Activated CD8-positive, alpha-beta memory T cell treated with anti-CD3 and anti-CD28 coated beads, Interleukin-2, amount 10 ng/mL, durations not matched to agents 7 days and 5 days (primary cell): ENCODE results near the gene CAMK2G. TPM values are rescaled to one million over a fixed set of nuclear protein-coding genes. Genes with fewer than 3 reads are reported as not detected.
A peak's percentile ranks its signal among the peaks of the same experiment; 100 is the strongest.

Experiments
- ATAC-seq: fragments of 150-1000 bp; cut with Tn5 transposase; one replicate; pipeline ENCODE4 v1.10.0; 2021; ENCODE audit warnings: moderate library complexity
- CTCF ChIA-PET: fragments of 350-600 bp; sonication (Branson Sonifier 250); formaldehyde crosslinking; loops from one replicate; lab custom pipeline; 2021; ENCODE audit warnings: antibody characterized with exemption; lab: Charles Lee
- DNase-seq: peaks from one replicate; pipeline ENCODE4 v3.0.0-alpha.2; 2020
- H3K27ac Mint-ChIP-seq: one replicate; pipeline ENCODE4 v1.8.0; 2021; ENCODE audit warnings: mild to moderate bottlenecking, mixed read lengths
- H3K27me3 Mint-ChIP-seq: one replicate; pipeline ENCODE4 v1.8.0; 2021; ENCODE audit warnings: mixed read lengths
- H3K36me3 Mint-ChIP-seq: one replicate; pipeline ENCODE4 v1.8.0; 2021; ENCODE audit warnings: mild to moderate bottlenecking, mixed read lengths
- H3K4me1 Mint-ChIP-seq: one replicate; pipeline ENCODE4 v1.8.0; 2021; ENCODE audit warnings: mixed read lengths
- H3K4me3 Mint-ChIP-seq: one replicate; pipeline ENCODE4 v1.8.0; 2021; ENCODE audit warnings: mild to moderate bottlenecking, moderate library complexity, mixed read lengths
- H3K9me3 Mint-ChIP-seq: one replicate; pipeline ENCODE4 v1.8.0; 2022; ENCODE audit warnings: low read depth, mixed read lengths
- total RNA-seq, 2 experiments: library from RNA; stranded (reverse); gene quantifications; one replicate each; pipeline ENCODE4 v1.2.3, GENCODE V29; 2021

Gene CAMK2G
- total RNA-seq, 2 experiments from 2014 or later: 30.8 to 49.2 TPM

DNA sequence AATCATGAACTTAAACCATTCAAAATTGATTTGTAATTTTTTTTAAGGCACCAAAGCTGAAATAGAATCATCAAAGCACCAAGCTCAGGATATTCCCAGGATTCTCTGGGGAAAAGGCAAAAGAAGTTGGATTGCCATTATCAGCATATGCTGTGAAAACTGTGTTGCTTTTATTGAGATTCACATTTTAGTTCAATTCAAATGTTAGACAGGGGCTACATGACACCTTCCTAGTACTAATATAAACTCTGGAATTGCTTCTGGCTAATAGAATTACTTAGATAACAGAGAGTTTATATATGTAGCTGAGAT is 58.7 kb downstream of the CAMK2G start:
- Mint-ChIP-seq H3K36me3 (no peaks in the 10 kb centered on the region), H3K4me3 (no peak overlapping the region)
- CTCF ChIA-PET: interaction anchor here (1.2 to 1.7 kb wide), 2 partner anchors 10 to 64 kb away, joined by 3 to 7 read pairs; no protein-coding TSS in a partner anchor

DNA sequence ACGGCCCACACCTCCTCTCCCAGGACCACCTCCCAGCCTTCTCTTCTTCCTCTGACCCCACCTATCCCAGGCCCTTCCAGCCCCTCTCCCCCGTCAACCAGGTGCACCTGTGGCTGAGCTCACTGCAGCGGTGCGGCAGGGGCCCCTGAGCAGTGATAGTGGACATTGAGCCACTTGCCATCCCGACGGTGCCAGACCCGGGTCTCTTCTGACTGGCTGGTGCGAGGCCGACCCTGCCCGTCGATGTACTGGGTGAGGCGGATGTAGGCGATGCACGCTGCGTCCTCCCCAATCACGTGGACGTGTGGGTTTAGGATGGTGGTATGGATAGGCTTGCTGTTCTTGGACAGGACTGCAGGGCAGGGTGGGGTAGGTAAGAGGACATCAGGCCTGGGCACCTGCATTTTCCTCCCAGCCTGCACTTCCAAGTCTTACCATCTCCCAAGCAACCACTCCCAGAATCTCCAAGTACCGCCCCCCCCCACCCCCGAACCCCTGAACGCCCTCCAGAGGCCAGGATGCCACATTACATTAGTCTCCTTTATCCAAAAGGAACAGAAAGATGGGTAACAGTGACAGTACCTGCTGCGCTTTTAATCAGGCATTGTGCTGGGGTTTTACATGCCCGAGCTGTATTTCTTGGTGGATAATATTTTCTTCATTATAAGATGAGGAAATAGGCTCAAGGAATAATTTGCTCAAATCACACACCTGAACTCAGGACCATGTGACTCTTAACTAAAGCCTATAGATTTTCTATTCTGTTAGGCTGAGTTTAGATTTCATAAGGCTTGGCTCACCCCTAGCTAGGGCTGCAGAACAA is 59.2 kb downstream of the CAMK2G start:
- no peaks in the 10 kb centered on the region for H3K9me3 Mint-ChIP-seq
- no peak overlapping the region for H3K4me3 Mint-ChIP-seq
- DNase-seq: no peak
- CTCF ChIA-PET: interaction anchor here (1.2 to 1.7 kb wide), 2 partner anchors 11 to 64 kb away, joined by 3 to 7 read pairs; no protein-coding TSS in a partner anchor
- no peaks in the 10 kb centered on the region for H3K27me3 Mint-ChIP-seq
- H3K4me1 Mint-ChIP-seq: peaks cover 6% of the 10 kb centered on the region
- ATAC-seq: no peak
- H3K36me3 Mint-ChIP-seq: peaks cover 3% of the 10 kb centered on the region
- no peak overlapping the region for H3K27ac Mint-ChIP-seq

More for the DNA sequence above, 58.7 kb downstream of the CAMK2G start:
- DNase-seq: no peak
- Mint-ChIP-seq H3K4me1 (peaks cover 2% of the 10 kb centered on the region), H3K27ac (no peak overlapping the region), H3K9me3 (no peaks in the 10 kb centered on the region), H3K27me3 (no peaks in the 10 kb centered on the region)
- ATAC-seq: no peak

DNA sequence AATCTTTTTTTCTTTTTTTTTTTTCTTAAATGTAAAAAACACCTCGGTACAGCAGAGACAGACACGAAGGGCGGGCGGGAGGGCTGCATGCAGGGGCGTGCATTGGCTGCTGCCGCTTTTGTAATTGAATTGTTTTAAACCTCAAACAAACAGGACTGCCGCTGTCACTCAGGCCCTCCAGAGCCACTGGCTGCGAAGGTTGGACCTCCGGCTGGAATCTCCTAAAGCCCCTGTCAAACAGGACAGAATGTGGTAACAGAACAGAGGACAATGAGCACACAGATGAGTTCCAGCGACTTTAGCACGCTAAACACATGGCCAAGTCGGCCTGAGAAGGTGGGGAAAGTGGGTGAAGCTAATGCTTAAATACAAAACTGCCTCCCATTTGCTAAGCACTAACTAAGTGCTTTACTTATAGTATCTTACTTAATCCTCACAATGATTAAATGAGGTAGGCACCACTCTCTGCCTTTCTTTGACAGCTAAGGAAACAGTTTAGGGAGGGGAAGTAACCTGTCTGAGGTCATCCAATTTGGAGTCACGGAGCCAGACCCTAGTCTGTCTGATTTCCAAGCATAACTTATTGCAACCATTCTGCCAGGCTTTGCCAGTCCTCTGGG is 60.0 kb downstream of the CAMK2G start:
- H3K4me1 Mint-ChIP-seq: peaks cover 13% of the 10 kb centered on the region

DNA sequence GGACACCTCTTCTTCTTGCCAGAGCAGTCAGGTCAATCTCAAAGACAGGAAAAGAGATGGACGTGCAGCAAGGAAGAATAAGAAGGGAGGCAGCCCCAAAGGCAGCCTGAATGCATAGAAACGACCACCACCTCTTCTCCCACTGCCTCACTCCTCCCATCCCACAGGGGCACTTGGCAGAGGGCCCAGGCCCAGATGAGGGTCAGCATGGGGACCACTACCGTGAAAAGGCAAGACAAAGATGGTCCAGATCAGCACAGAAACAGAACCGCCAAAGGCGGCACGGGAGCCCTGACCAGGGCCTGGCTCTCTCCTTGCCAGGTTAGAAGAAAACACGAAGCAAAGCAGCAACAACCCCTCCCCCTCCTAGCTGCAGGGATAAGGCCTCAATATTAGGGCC is 61.0 kb downstream of the CAMK2G start:
- H3K27me3 Mint-ChIP-seq: no peaks in the 10 kb centered on the region
- H3K4me3 Mint-ChIP-seq: no peak overlapping the region
- H3K4me1 Mint-ChIP-seq: peaks cover 23% of the 10 kb centered on the region
- H3K27ac Mint-ChIP-seq: no peak overlapping the region
- DNase-seq: no peak
- H3K36me3 Mint-ChIP-seq: peaks cover 12% of the 10 kb centered on the region
- CTCF ChIA-PET: no interaction called here
- no peak for ATAC-seq
- H3K9me3 Mint-ChIP-seq: no peaks in the 10 kb centered on the region

More for the DNA sequence above, 60.0 kb downstream of the CAMK2G start:
- DNase-seq (no peak), ATAC-seq (no peak)
- Mint-ChIP-seq H3K27ac (no peak overlapping the region), H3K36me3 (peaks cover 6% of the 10 kb centered on the region), H3K27me3 (no peaks in the 10 kb centered on the region), H3K9me3 (no peaks in the 10 kb centered on the region), H3K4me3 (no peak overlapping the region)
- CTCF ChIA-PET: no interaction called here

DNA sequence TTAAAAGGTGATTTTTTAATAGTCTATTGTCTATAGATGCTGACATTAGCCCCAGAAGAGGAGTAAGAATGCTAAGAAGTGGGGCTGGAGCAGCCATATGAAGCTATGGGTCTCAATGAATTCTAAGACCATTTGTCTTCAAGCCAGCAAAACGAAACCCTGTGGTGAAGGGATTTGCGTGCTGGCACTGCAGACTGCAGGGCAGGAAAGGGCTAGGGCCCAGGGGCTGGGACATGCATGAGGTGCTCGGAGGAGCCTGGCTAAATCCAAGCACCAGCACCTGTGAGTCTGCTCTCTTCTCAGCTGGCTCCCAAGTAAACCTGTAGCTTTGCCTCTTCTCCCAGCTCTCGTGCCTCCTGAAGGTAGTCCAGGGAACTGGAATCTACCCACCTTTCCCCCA is 61.7 kb downstream of the CAMK2G start:
- H3K27me3 Mint-ChIP-seq: no peaks in the 10 kb centered on the region
- peaks cover 30% of the 10 kb centered on the region for H3K4me1 Mint-ChIP-seq
- peaks cover 17% of the 10 kb centered on the region for H3K36me3 Mint-ChIP-seq
- CTCF ChIA-PET: interaction anchor here (1.0 kb wide), 1 partner anchor 67 kb away, joined by 6 read pairs; no protein-coding TSS in a partner anchor
- ATAC-seq (no peak), DNase-seq (no peak)
- H3K9me3 Mint-ChIP-seq: no peaks in the 10 kb centered on the region
- no peak overlapping the region for H3K4me3 Mint-ChIP-seq
- peak overlapping the region; percentile 36 for H3K27ac Mint-ChIP-seq

DNA sequence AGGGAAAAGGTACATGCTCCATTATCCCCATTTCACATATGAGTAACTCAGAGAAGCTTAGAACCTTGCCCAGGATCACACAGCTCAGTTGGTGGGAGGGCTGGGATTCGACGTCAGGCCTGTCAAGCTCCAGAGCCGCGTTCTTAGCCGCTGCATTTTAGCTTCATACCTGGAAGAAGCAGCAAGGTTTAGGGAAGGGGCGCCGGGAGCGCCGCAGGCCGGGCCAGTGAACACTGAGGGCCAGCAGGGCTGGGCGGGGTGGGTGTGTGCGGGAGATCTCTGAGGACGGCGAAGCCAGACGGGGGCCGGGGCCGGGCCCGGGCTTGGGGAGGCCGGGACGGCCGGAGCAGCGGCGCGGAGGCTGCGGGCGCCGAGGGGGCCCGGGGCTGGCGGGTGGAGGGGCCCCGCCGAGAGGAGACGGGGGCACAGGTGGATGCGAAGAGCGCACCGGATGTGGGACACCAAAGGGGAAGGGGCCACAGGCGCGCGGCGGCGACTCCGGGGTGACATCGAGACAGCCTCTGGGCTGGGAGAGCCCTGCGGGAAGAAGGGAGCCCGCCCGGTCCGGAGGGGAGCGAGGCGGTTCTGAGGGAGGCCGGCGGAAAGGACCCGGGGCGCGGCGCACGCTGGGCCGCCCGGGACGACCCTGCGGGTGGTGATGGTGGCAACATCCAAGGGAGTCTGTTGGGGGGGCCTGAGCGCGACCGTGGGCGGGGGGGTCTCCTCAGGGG is 63.5 kb downstream of the CAMK2G start:
- peak overlapping the region; percentile 87 for H3K4me3 Mint-ChIP-seq
- no peaks in the 10 kb centered on the region for H3K27me3 Mint-ChIP-seq
- CTCF ChIA-PET: interaction anchor here (0.6 to 2.6 kb wide), 6 partner anchors 27 to 130 kb away, joined by 3 to 10 read pairs (median 4); a partner anchor contains a TSS
- H3K36me3 Mint-ChIP-seq: peaks cover 34% of the 10 kb centered on the region
- ATAC-seq (peak; percentile 34), DNase-seq (peak; percentile 74)
- H3K4me1 Mint-ChIP-seq: peaks cover 44% of the 10 kb centered on the region
- H3K9me3 Mint-ChIP-seq: no peaks in the 10 kb centered on the region
- peak overlapping the region; percentile 91 for H3K27ac Mint-ChIP-seq

DNA sequence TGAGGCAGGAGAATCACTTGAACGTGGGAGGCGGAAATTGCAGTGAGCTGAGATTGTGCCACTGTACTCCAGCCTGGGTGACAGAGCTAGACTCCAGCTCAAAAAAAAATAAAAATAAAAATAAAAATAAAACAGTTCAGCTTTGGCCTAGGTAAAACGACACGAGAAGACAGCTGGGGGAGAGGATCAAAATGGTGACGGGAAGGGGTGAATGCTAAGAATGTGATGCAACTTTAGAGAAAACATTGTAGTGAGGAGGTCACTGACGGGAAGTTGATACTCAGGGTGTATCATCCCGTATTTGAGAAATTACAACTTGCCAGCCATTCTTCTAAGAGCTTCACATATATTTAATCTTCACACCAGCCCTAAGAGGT is 64.0 kb downstream of the CAMK2G start:
- peaks cover 48% of the 10 kb centered on the region for H3K4me1 Mint-ChIP-seq

DNA sequence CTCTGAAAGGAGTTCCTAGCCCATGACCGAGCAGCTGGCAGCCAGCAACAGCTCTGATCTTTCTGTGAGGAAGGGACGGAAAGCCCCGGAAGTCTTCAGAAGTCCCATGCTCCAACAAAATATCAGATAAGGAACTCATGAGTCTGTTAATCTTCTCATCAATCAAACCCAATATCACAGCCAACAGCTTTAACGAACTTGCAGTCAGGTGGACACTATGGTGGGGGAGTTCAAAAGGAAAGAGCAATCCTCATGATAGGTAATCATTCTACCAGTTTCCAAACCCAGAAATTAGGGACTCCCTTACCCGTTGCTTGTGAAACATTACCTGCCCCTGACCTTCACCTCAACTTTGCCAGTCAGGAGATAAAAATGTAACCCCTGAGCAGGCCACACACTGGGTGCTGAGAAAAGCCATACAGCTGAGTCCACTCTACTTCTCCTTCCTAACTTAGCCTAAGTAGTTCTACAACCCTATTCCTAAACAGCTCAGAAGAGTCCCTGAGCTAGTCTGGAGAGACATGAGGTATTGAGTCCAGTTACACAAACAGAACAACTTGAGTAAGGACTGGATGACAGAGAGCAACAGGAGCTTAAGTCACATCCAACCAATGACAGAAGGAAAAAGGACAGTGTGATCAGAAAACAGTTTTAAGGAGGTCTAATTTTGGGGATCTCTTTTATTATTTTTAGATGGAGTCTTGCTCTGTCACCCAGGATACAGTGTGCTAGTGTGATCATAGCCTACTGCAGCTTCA is 65.1 kb downstream of the CAMK2G start:
- ATAC-seq (no peak), DNase-seq (no peak)
- Mint-ChIP-seq H3K4me1 (peaks cover 49% of the 10 kb centered on the region), H3K4me3 (peak overlapping the region; percentile 37), H3K36me3 (peaks cover 40% of the 10 kb centered on the region), H3K9me3 (no peaks in the 10 kb centered on the region), H3K27me3 (no peaks in the 10 kb centered on the region), H3K27ac (peak overlapping the region; percentile 10)
- CTCF ChIA-PET: interaction anchor here (0.8 to 2.6 kb wide), 6 partner anchors 13 to 79 kb away, joined by 3 to 10 read pairs (median 3); no protein-coding TSS in a partner anchor

More for the DNA sequence above, 64.0 kb downstream of the CAMK2G start:
- H3K27ac Mint-ChIP-seq: peak overlapping the region; percentile 91
- ATAC-seq (no peak), DNase-seq (no peak)
- H3K9me3 Mint-ChIP-seq: no peaks in the 10 kb centered on the region
- CTCF ChIA-PET: interaction anchor here (0.6 to 2.6 kb wide), 8 partner anchors 26 to 130 kb away, joined by 3 to 10 read pairs (median 3); a partner anchor contains a TSS
- peaks cover 39% of the 10 kb centered on the region for H3K36me3 Mint-ChIP-seq
- no peaks in the 10 kb centered on the region for H3K27me3 Mint-ChIP-seq
- peak overlapping the region; percentile 87 for H3K4me3 Mint-ChIP-seq

DNA sequence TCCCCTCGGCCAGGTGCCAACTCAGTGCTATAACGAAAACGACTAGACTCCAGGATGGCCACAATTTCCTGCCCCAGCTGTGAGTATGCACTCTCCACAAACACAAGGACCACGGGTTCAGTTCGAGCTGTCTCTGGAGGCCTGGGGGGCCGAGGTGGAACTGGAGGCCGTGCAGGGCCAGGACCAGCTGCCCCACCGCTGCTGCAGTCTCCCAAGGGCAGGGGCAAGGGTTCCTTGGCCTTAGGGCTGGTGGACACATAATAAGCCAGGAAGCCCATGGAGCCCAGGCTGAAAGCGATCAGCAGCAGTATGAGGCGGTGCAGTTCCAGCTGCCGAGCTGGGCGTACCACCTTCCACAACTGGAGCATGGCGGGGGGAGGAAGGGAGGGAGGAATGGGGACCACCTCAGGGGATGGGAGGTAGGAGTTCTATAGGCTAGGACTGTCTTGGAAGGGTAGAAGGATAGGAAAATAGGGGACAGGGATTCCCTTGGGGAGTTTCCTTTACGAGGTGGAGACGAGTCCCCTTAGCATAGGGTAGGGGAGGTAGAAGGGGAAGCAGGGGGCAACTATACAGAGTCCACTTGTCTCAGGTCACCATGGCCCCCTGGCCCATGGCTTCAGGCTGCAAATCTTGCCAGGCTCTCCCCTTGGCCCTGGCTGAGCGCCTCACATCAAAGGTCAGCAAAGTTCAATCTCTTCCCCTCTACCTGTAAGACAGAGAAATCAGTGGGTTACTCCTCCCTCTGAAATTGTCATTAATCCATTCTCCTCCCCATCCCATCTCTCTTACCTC is 66.1 kb downstream of the CAMK2G start:
- Mint-ChIP-seq H3K4me3 (no peak overlapping the region), H3K9me3 (no peaks in the 10 kb centered on the region), H3K36me3 (peaks cover 47% of the 10 kb centered on the region), H3K27ac (no peak overlapping the region), H3K4me1 (peaks cover 57% of the 10 kb centered on the region), H3K27me3 (no peaks in the 10 kb centered on the region)
- DNase-seq (no peak), ATAC-seq (no peak)
- CTCF ChIA-PET: interaction anchor here (1.0 to 2.6 kb wide), 2 partner anchors 29 to 40 kb away, joined by 3 to 10 read pairs; no protein-coding TSS in a partner anchor

DNA sequence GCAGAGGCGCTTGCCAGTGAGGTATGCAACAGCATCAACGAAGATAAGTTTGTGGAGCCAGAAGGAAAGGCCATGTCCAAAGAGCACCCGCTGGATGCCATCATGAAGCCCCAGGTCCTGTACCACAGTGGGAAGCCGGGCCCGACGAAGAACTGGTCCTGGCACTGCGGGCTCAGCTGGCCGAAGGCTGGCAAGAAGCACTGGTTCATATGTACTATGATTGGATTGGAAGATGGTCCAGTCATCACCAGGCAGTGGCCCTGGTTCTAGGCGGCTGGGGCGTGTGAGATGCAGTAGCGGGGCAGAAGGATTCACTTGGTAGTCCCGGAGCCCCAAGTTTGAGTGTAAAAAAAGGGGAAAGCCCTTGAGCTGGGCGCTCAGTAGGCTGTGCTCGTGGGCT is 66.9 kb downstream of the CAMK2G start:
- Mint-ChIP-seq H3K27me3 (no peaks in the 10 kb centered on the region), H3K36me3 (peaks cover 51% of the 10 kb centered on the region), H3K9me3 (no peaks in the 10 kb centered on the region), H3K4me3 (no peak overlapping the region), H3K27ac (no peak overlapping the region), H3K4me1 (peaks cover 55% of the 10 kb centered on the region)
- CTCF ChIA-PET: interaction anchor here (0.6 kb wide), 1 partner anchor 79 kb away, joined by 5 read pairs; no protein-coding TSS in a partner anchor
- ATAC-seq (no peak), DNase-seq (no peak)

DNA sequence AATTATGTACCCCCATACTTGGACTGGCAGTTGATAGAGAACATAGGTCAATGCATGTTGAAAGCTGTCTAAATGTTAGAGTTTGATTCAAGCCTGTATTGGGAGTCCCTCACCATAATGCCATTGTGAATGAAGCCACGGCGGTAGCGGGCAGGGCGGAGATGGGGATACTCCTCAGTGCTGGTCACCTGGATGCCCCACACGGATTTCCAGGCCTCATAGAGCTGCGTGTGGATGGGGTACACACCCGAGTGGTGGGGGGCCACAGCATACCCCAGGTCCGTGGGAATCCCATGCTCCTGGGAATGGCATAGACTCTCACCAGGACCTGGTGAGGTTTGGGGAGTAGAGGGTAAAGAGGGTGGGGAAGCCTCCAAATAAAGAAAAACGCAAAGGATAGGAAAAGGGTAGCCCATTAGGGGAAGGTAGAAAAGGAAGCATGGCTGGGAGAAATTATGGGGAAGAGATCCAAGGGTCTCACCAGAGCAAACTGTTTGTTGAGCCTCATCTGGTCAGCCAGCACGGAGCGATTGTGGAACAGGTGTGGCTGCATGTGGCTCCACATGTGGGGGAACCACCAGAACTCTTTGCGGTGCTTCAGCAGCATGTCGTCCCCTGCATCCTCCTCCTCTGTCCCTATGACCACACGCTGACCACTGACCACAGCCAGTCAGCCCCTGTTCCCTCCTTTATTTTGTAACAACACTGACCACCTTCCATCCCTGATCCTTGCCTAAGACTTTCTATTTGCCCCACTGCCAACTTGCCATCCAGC is 68.0 kb downstream of the CAMK2G start:
- CTCF ChIA-PET: interaction anchor here (1.5 to 1.7 kb wide), 2 partner anchors 17 to 34 kb away, joined by 4 to 5 read pairs; a partner anchor contains a TSS
- DNase-seq (no peak), ATAC-seq (no peak)
- Mint-ChIP-seq H3K4me3 (no peak overlapping the region), H3K27me3 (no peaks in the 10 kb centered on the region), H3K36me3 (peaks cover 53% of the 10 kb centered on the region), H3K9me3 (no peaks in the 10 kb centered on the region), H3K27ac (no peak overlapping the region), H3K4me1 (peaks cover 54% of the 10 kb centered on the region)
